ENCODE results near the gene SP5. TPM values are rescaled to one million over a fixed set of nuclear protein-coding genes. Genes with fewer than 3 reads are reported as not detected.

SP5 gene
- total and polyA plus RNA-seq, 2 donors (not counting 3 experiments of a cell fraction or from before 2014, with no cell fraction given): not detected

GRCh38 chr2:170743530-170744239 lies 28.5 kb downstream of the SP5 start:
- no peaks in the 10 kb centered on the region for H3K36me3 ChIP-seq (ENCODE audit: control insufficient read depth in 2 of 2, extremely low read depth in 1 of 2, insufficient read depth in 2 of 2, low read length in 2 of 2)
- dilution Hi-C loops (cut with MboI; ENCODE audit: extremely low pct_ligation_motif_present, low sequenced_read_pairs): no loop called here
- CTCF ChIA-PET: no interaction called here

More at GRCh38 chr2:170743530-170744239, 28.5 kb downstream of the SP5 start:
- Histone ChIP-seq H3K9me1 (replicated peaks; ENCODE audit: control insufficient read depth, extremely low read depth, insufficient read depth, low read length) (no peaks in the 10 kb centered on the region), H3K27me3 (ENCODE audit: control insufficient read depth in 2 of 2, insufficient read depth in 2 of 2, low read length in 2 of 2) (peaks cover 0 to 5% of the 10 kb centered on the region in 2 experiments), H3K9me3 (replicated peaks; ENCODE audit: control insufficient read depth, insufficient read depth, low read length) (no peaks in the 10 kb centered on the region), H2AFZ (ENCODE audit: low read depth, low read length) (no peak overlapping the region), H3K4me1 (ENCODE audit: control insufficient read depth, extremely low read depth, insufficient read depth, low read length) (no peaks in the 10 kb centered on the region), H3K4me3 (replicated peaks in 1 of 3; ENCODE audit: insufficient read depth in 1 of 3, low read depth in 1 of 3, low read length in 3 of 3) (no peak overlapping the region), H3K9ac (replicated peaks; ENCODE audit: extremely low read depth, insufficient read depth, low read length) (no peak overlapping the region), H3K4me2 (ENCODE audit: insufficient read depth, low read length) (no peak overlapping the region), H3K27ac (ENCODE audit: insufficient read depth, low read depth, low read length) (no peak overlapping the region), H3K79me2 (ENCODE audit: control insufficient read depth, insufficient read depth, low read length) (no peaks in the 10 kb centered on the region), H4K20me1 (replicated peaks; ENCODE audit: control insufficient read depth, extremely low read depth, insufficient read depth, low read length) (no peaks in the 10 kb centered on the region)
- FAIRE-seq (no peak), DNase-seq (ENCODE audit: low read depth, low spot score) (no peak)
- BruUV-seq (replicated peaks): no TSS peak
- intact Hi-C loops (cut with micrococcal nuclease): no loop called here
- TF ChIP-seq CTCF (IDR thresholded peaks at IDR 0.05; ENCODE audit: extremely low read depth in 1 of 2, insufficient read depth in 1 of 2, low read depth in 1 of 2, low read length in 2 of 2) (no peak), GATA2 (IDR thresholded peaks at IDR 0.05; ENCODE audit: insufficient read depth, insufficient read length, low read depth, low read length) (no peak)
- POLR2A ChIA-PET: no interaction called here

Measured in endothelial cell of umbilical vein (primary cell).